Measurements from ENCODE around the gene CCDC81. TPM values are rescaled to one million over a fixed set of nuclear protein-coding genes. Genes with fewer than 3 reads are reported as not detected.

CCDC81 gene
- total RNA-seq, 1 donor from 2014 or later = 0.38 TPM

- DNase-seq (ENCODE audit: low spot score) = no peak
Observed at GRCh38 chr11:86461892-86462291, 87.2 kb downstream of the CCDC81 start.

GRCh38 chr11:86463120-86463519, 88.4 kb downstream of the CCDC81 start:
- ATAC-seq = no peak
- no peak for DNase-seq (ENCODE audit: low spot score)

More at GRCh38 chr11:86461892-86462291, 87.2 kb downstream of the CCDC81 start:
- no peak for ATAC-seq

- no peak for DNase-seq (ENCODE audit: low spot score)
- ATAC-seq = no peak
Observed at GRCh38 chr11:86463955-86464354, 89.3 kb downstream of the CCDC81 start.

GRCh38 chr11:86464509-86465221, 90.0 kb downstream of the CCDC81 start:
- DNase-seq (ENCODE audit: low spot score) (no peak), ATAC-seq (no peak)

- ATAC-seq (no peak), DNase-seq (ENCODE audit: low spot score) (no peak)
Observed at GRCh38 chr11:86468169-86468568, 93.5 kb downstream of the CCDC81 start.

- ATAC-seq (no peak), DNase-seq (ENCODE audit: low spot score) (no peak)
Observed at GRCh38 chr11:86469491-86470388, 95.1 kb downstream of the CCDC81 start.

Other genes with a start within 250 kb of the CCDC81 start
- gene EED, start 130.1 kb upstream of the CCDC81 start, total RNA-seq = 7.5 TPM
- 11.5 TPM for gene HIKESHI, start 72.6 kb upstream of the CCDC81 start, total RNA-seq

All from left lobe of liver (tissue), 2 donors.